ENCODE data around the gene MRPL51.

GRCh38 chr12:6470375-6471163 is 22.5 kb downstream of the MRPL51 start, which contains the start of gene VAMP1:
- TF ChIP-seq TARDBP (IDR thresholded peaks at IDR 0.05; ENCODE audit: borderline replicate concordance) (0 out of 2 replicates have a peak, but pooled peaks have one; percentile 45), POLR2AphosphoS5 (IDR thresholded peaks at IDR 0.05; ENCODE audit: low read length) (peak; percentile 100), RB1 (IDR thresholded peaks at IDR 0.05; ENCODE audit: borderline replicate concordance) (peak; percentile 78; the same call in 1 of the 2 replicates), ELK1 (IDR thresholded peaks at IDR 0.05; ENCODE audit: low read depth, low read length) (no peak)

Data from GM12878 (cell line).